Stimulated activated CD4-positive, alpha-beta T cell treated with anti-CD3 and anti-CD28 coated beads, Interleukin-12 subunit alpha, Interleukin-12 subunit beta, amount 100 ng/mL, for 4 hours (primary cell): ENCODE results near the gene MEGF10.

Experiments used
- DNase-seq: peaks from one replicate; pipeline ENCODE4 v3.0.0-alpha.2; 2020

Gene MEGF10

GRCh38 chr5:127450046-127450445, 159.4 kb downstream of the MEGF10 start:
- no peak for DNase-seq

GRCh38 chr5:127451096-127451495, 160.5 kb downstream of the MEGF10 start:
- DNase-seq: no peak

GRCh38 chr5:127452626-127453025, 162.0 kb downstream of the MEGF10 start:
- DNase-seq: no peak

GRCh38 chr5:127471211-127471610, 180.6 kb downstream of the MEGF10 start:
- DNase-seq: no peak

GRCh38 chr5:127472700-127473099, 182.1 kb downstream of the MEGF10 start:
- DNase-seq: no peak

GRCh38 chr5:127486471-127486870, 195.9 kb downstream of the MEGF10 start:
- no peak for DNase-seq

GRCh38 chr5:127492854-127493738, 202.5 kb downstream of the MEGF10 start:
- DNase-seq: no peak

- no peak for DNase-seq
These were observed 208.0 kb downstream of the MEGF10 start for GRCh38 chr5:127498548-127498947.

- DNase-seq: no peak
These were observed 215.3 kb downstream of the MEGF10 start for GRCh38 chr5:127505905-127506304.

- no peak for DNase-seq
These were observed 216.0 kb downstream of the MEGF10 start for GRCh38 chr5:127506616-127507015.

GRCh38 chr5:127508644-127509373, 218.2 kb downstream of the MEGF10 start:
- no peak for DNase-seq
